Upper lobe of right lung (tissue), 1 donor: ENCODE measurements around the gene CLDND2. TPM values are rescaled to one million over a fixed set of nuclear protein-coding genes. Genes with fewer than 3 reads are reported as not detected.

Experiments used
- ATAC-seq: fragments of 200-7000 bp; cut with Tn5 transposase; one replicate; pipeline ENCODE4 v1.9.1; 2020; ENCODE audit warnings: mild to moderate bottlenecking, moderate library complexity
- DNase-seq: peaks from one replicate; pipeline ENCODE4 v3.0.0-alpha.2; 2020
- H3K27ac ChIP-seq: fragments of 200-600 bp; one replicate; pipeline ENCODE4 v1.8.0; 2022
- H3K27me3 ChIP-seq: fragments of 200-600 bp; one replicate; pipeline ENCODE4 v1.8.0; 2022; ENCODE audit warnings: mild to moderate bottlenecking
- H3K36me3 ChIP-seq: fragments of 200-600 bp; one replicate; pipeline ENCODE4 v1.8.0; 2022
- H3K4me1 ChIP-seq: fragments of 200-600 bp; one replicate; pipeline ENCODE4 v1.8.0; 2022
- H3K4me3 ChIP-seq: fragments of 200-600 bp; one replicate; pipeline ENCODE4 v1.8.0; 2022; ENCODE audit warnings: mild to moderate bottlenecking
- H3K9me3 ChIP-seq: fragments of 200-600 bp; one replicate; pipeline ENCODE4 v1.8.0; 2022
- CTCF ChIP-seq: fragments of 200-600 bp; IDR thresholded peaks from one replicate; pipeline ENCODE4 v1.8.0; 2022; ENCODE audit warnings: antibody characterized with exemption
- intact Hi-C: fragments of 100-400 bp; cut with DNase I; formaldehyde crosslinking; loops from one replicate; pipeline ENCODE4 v1.11.0; 2022
- total RNA-seq: library from RNA; stranded (reverse); fragmentation: NEBNext Ultra II Directional; extraction: Animal tissue kit (Norgen Biotek cat#: 25700); gene quantifications from one replicate; pipeline ENCODE4 v1.2.1, GENCODE V29; 2021
- donor health status: DM: no; HTN: yes; CAD: no; lungs with severe emphysema.

Gene CLDND2
- total RNA-seq, 1 donor from 2014 or later: 0.64 TPM

DNA sequence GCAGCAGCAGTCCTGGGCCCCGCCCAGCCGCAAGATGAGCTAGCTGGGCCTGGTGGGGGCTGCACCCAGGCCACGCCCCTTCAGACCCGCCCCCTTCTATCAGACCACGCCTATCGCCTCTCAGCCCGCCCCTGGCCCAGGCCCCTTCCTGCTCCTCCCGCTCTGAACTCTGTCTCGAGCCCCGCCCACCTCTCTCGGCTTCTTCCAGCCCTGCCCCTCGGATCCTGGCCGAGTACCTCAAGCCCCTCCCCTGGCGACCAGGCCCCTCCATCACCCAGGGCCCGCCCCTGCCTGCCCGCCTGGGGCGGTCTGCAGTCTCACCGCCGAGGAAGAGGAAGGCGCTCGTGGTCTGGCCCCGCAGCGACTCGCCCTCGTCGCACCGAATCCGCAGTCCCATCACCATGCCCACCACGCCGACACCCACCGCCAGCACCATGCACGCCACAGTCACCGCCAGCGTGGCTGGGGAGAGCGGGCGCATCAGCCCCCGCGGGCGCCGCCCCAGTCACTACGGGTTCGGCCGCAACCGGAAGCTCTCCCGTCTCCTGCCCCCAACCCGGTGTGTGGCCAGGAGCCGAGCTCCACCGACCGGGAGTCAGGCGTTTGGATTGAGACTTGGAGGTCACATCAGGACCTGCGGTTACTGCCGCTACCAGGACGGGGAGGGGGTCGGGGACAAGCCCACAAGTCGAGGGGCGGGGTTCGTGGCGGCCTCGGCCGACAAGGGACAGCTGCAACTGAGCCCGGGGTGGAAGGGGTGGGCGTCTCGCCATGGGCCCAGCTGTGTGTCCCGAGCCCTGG lies 1.0 kb downstream of the CLDND2 start:
- peaks cover 11% of the 10 kb centered on the region for H3K4me1 ChIP-seq
- intact Hi-C loops: no loop called here
- TF ChIP-seq CTCF: no peak
- no peaks in the 10 kb centered on the region for H3K9me3 ChIP-seq
- H3K36me3 ChIP-seq: no peaks in the 10 kb centered on the region
- no peaks in the 10 kb centered on the region for H3K27me3 ChIP-seq
- H3K4me3 ChIP-seq: peak overlapping the region; percentile 85
- peak; percentile 93 for ATAC-seq
- peak overlapping the region; percentile 92 for H3K27ac ChIP-seq
- peak; percentile 99 for DNase-seq

DNA sequence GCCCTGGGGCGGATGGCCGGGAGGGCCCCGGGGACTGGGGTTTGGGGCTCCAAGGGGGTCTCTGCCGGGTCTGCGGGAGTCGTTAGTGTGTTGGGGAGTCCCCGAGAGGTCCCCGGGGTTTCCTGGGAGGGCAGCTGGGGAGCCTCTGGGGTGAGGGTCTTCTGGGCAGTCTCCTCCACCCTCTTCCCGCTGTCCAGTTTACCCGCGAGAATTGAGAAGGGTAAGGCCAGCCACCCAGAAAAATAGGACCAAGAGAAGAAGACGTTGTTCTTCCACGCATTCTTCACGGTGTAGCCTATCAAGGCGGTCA lies 1.6 kb downstream of the CLDND2 start:
- ATAC-seq (no peak), DNase-seq (no peak)
- Histone ChIP-seq H3K27ac (peak overlapping the region; percentile 92), H3K4me1 (peaks cover 16% of the 10 kb centered on the region), H3K9me3 (no peaks in the 10 kb centered on the region), H3K27me3 (no peaks in the 10 kb centered on the region), H3K4me3 (peak overlapping the region; percentile 85), H3K36me3 (no peaks in the 10 kb centered on the region)
- no peak for TF ChIP-seq CTCF
- intact Hi-C loops: no loop called here

- Histone ChIP-seq H3K4me1 (peaks cover 16% of the 10 kb centered on the region), H3K4me3 (peak overlapping the region; percentile 85), H3K36me3 (no peaks in the 10 kb centered on the region), H3K9me3 (no peaks in the 10 kb centered on the region), H3K27me3 (no peaks in the 10 kb centered on the region), H3K27ac (peak overlapping the region; percentile 92)
- intact Hi-C loops: no loop called here
- DNase-seq (peak; percentile 99), ATAC-seq (peak; percentile 84)
- TF ChIP-seq CTCF: no peak
Observed at GRCh38 chr19:51366389-51367254, 2.2 kb downstream of the CLDND2 start.

DNA sequence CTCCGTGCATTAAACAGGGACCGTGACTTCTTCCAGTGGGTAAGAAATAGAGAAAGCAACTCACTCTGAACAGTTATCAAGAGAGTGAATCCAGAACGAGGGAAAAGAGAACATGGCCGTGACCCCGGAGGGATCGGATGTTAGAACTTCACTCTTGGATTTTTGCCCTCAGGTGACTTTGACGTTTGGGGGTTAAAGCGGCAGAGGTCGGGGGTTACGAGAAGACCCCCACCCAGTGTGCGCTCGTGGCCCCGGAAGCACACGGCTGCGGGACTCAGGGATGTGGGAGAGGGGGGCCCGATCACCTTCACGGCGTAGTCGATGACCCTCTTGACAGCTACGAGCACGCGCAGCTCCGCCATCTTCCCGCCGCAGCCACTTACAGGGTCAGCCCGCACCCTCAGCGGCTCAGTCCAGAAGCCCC lies 2.8 kb downstream of the CLDND2 start, which contains the start of gene ETFB:
Gene ETFB (minus strand): TSS at position 424 of the 424 bp plus-strand sequence. CDS start 62 bp downstream, at position 362.
- Histone ChIP-seq H3K4me3 (peak within 1 kb of the TSS; percentile 85), H3K4me1 (peaks cover 16% of the 10 kb centered on the region), H3K27me3 (no peaks in the 10 kb centered on the region), H3K36me3 (no peaks in the 10 kb centered on the region), H3K9me3 (no peaks in the 10 kb centered on the region), H3K27ac (peak within 1 kb of the TSS; percentile 92)
- ATAC-seq: no peak
- TF ChIP-seq CTCF: peak; percentile 1
- intact Hi-C loops: no loop called here
- no peak for DNase-seq

DNA sequence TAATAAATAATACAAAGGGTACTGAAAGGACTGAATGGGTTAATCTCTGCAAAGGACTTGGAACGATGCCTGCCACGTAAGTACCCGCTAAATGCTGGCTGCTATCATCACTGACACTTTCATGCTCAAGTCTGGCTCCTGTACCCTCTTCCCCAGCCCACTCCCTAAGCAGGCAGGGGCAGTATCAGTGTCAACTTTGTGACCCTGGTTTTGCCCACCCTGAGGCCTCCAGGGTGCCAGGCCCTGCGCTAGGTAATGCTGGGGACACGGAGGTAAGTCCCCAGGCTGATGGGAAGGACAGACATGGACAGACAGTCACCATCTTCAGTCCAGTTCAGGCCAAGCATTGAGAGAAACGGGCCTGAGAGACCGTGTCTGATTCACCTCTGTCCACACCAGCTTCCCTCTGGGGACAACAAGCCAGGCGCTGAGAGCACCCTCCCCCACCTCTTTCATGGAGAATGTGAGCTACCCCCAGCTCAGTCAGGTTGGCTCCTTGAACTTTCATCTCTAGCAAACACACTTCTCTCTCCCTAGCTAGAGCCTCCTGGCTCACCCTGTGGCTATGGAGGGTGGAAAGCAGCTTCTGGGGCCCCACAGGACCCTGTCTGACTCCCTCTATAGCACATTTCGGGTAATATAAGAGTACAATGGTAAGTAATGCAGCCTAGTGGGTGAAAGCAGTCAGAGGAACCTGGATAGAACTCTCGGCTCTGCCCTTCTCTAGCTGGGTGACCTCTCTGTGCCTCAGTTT lies 3.4 kb downstream of the CLDND2 start:
- TF ChIP-seq CTCF: peak; percentile 8
- intact Hi-C loops: no loop called here

More for the DNA sequence above, 3.4 kb downstream of the CLDND2 start:
- peak overlapping the region; percentile 92 for H3K27ac ChIP-seq
- H3K4me1 ChIP-seq: peaks cover 16% of the 10 kb centered on the region
- H3K27me3 ChIP-seq: no peaks in the 10 kb centered on the region
- peak overlapping the region; percentile 85 for H3K4me3 ChIP-seq
- no peaks in the 10 kb centered on the region for H3K9me3 ChIP-seq
- no peaks in the 10 kb centered on the region for H3K36me3 ChIP-seq
- ATAC-seq (no peak), DNase-seq (no peak)
